CD14-positive monocyte (primary cell): ENCODE measurements around the gene JOSD2. TPM values are rescaled to one million over a fixed set of nuclear protein-coding genes. Genes with fewer than 3 reads are reported as not detected.

Experiments
- DNase-seq, 3 donors: peaks; one replicate each; pipeline ENCODE4 v3.0.0-alpha.2; 2011 to 2022
- H2AFZ ChIP-seq: 2 replicates; pipeline ENCODE4 v1.6.0; 2012; ENCODE audit warnings: mild to moderate bottlenecking, low read depth, low read length, inconsistent platforms; ENCODE audit not compliant: insufficient read depth, poor library complexity, severe bottlenecking
- H3K27ac ChIP-seq, 2 donors: 1 replicate in 1 of 2; 2 replicates in 1 of 2; pipeline ENCODE4 v1.5.1; 2012 to 2013; ENCODE audit warnings: low read length in 2 of 2, control low read depth in 1 of 2, inconsistent platforms in 1 of 2, low read depth in 1 of 2, mild to moderate bottlenecking in 1 of 2
- H3K27me3 ChIP-seq, 2 donors: one replicate each; pipeline versions ENCODE4 v1.6.0 to v1.6.1; 2011 to 2013; ENCODE audit warnings: low read length in 2 of 2; ENCODE audit not compliant: control insufficient read depth in 2 of 2, insufficient read depth in 2 of 2
- H3K36me3 ChIP-seq, 2 donors: replicated peaks in 1 of 2; 1 replicate in 1 of 2; 2 replicates in 1 of 2; pipeline versions ENCODE4 v1.5.1 to v1.6.1; 2012 to 2013; ENCODE audit warnings: low read length in 2 of 2, control low read depth in 1 of 2, inconsistent platforms in 1 of 2, mild to moderate bottlenecking in 1 of 2; ENCODE audit not compliant: insufficient read depth in 2 of 2, control insufficient read depth in 1 of 2
- H3K4me1 ChIP-seq, 2 donors: 1 replicate in 1 of 2; 2 replicates in 1 of 2; pipeline versions ENCODE4 v1.5.1 to v1.6.1; 2012 to 2013; ENCODE audit warnings: low read length in 2 of 2, control low read depth in 1 of 2, inconsistent platforms in 1 of 2, mild to moderate bottlenecking in 1 of 2, moderate library complexity in 1 of 2; ENCODE audit not compliant: insufficient read depth in 2 of 2, control insufficient read depth in 1 of 2
- H3K4me2 ChIP-seq: replicated peaks from 2 replicates; pipeline ENCODE3; 2012; ENCODE audit warnings: low read length, moderate library complexity, mild to moderate bottlenecking; ENCODE audit not compliant: poor library complexity, severe bottlenecking; ENCODE audit errors: extremely low read depth
- H3K4me3 ChIP-seq, 3 experiments: fragments of 200-600 bp in 1 of 3; sonication (generic) in 1 of 3; replicated peaks in 1 of 3; 1 replicate in 2 of 3; 2 replicates in 1 of 3; pipeline ENCODE4 v1.5.1; 2011 to 2013; ENCODE audit warnings: low read length in 3 of 3, mild to moderate bottlenecking in 3 of 3, control low read depth in 2 of 3, low read depth in 2 of 3, inconsistent platforms in 1 of 3, moderate library complexity in 1 of 3
- H3K79me2 ChIP-seq: 2 replicates; pipeline ENCODE4 v1.6.0; 2012; ENCODE audit warnings: mild to moderate bottlenecking, control low read depth, inconsistent platforms, low read length, moderate library complexity; ENCODE audit not compliant: insufficient read depth
- H3K9ac ChIP-seq: 2 replicates; pipeline ENCODE4 v1.6.0; 2017; ENCODE audit warnings: low read length, mild to moderate bottlenecking; ENCODE audit not compliant: insufficient read depth, poor library complexity, severe bottlenecking
- H3K9me3 ChIP-seq, 2 donors: replicated peaks in 1 of 2; 1 replicate in 1 of 2; 2 replicates in 1 of 2; pipeline versions ENCODE4 v1.5.1 to v1.6.1; 2012 to 2013; ENCODE audit warnings: low read length in 2 of 2, control low read depth in 1 of 2; ENCODE audit not compliant: control insufficient read depth in 1 of 2, insufficient read depth in 1 of 2
- H4K20me1 ChIP-seq: 2 replicates; pipeline ENCODE4 v1.6.0; 2012; ENCODE audit warnings: mild to moderate bottlenecking, low read length, control low read depth, moderate library complexity; ENCODE audit not compliant: insufficient read depth
- H3K27ac Mint-ChIP-seq, 7 donors: one replicate each; pipeline ENCODE4 v1.8.0; 2020; ENCODE audit warnings: mild to moderate bottlenecking in 7 of 7, mixed read lengths in 7 of 7, moderate library complexity in 6 of 7, inconsistent platforms in 2 of 7
- H3K27me3 Mint-ChIP-seq, 3 donors: one replicate each; pipeline ENCODE4 v1.8.0; 2021 to 2022; ENCODE audit warnings: low read depth in 3 of 3, mild to moderate bottlenecking in 3 of 3, mixed read lengths in 3 of 3, moderate library complexity in 3 of 3, inconsistent platforms in 1 of 3
- H3K36me3 Mint-ChIP-seq, 2 donors: one replicate each; pipeline ENCODE4 v1.8.0; 2020; ENCODE audit warnings: mixed read lengths in 2 of 2, inconsistent platforms in 1 of 2, mild to moderate bottlenecking in 1 of 2
- H3K4me1 Mint-ChIP-seq: one replicate; pipeline ENCODE4 v1.8.0; 2020; ENCODE audit warnings: mild to moderate bottlenecking, mixed read lengths
- H3K4me3 Mint-ChIP-seq, 2 donors: one replicate each; pipeline ENCODE4 v1.8.0; 2020; ENCODE audit warnings: mild to moderate bottlenecking in 2 of 2, mixed read lengths in 2 of 2, moderate library complexity in 1 of 2
- H3K9me3 Mint-ChIP-seq, 7 donors: one replicate each; pipeline ENCODE4 v1.8.0; 2020 to 2022; ENCODE audit warnings: mixed read lengths in 7 of 7, mild to moderate bottlenecking in 6 of 7, moderate library complexity in 6 of 7, inconsistent platforms in 2 of 7
- CTCF ChIP-seq: fragments of 200-600 bp; IDR thresholded peaks from one replicate; pipeline ENCODE4 v1.8.0; 2022; ENCODE audit warnings: antibody characterized with exemption, mild to moderate bottlenecking
- WGBS: methylation state at CpG from one replicate; pipeline ENCODE4 v1.1.5; 2013; ENCODE audit warnings: missing lambda C conversion rate; ENCODE audit not compliant: insufficient coverage; 5-methylcytosine and 5-hydroxymethylcytosine counted together
- intact Hi-C, 2 donors: fragments of 100-400 bp; cut with micrococcal nuclease; formaldehyde crosslinking; loops; one replicate each; pipeline versions ENCODE4 v1.15.0 to v1.15.1; 2023
- polyA plus RNA-seq, 3 donors: library from polyadenylated mRNA; depleted of rRNA in 1 of 3; unstranded in 2 of 3; stranded (reverse) in 1 of 3; fragments of 300-500 nt in 2 of 3; fragments of >200 nt in 1 of 3; fragmentation: Illumina TruSeq in 2 of 3; gene quantifications; 1 replicate in 2 of 3; 2 replicates in 1 of 3; pipeline ENCODE4 v1.2.3, GENCODE V29; 2012 to 2021

The JOSD2 gene
- polyA plus RNA-seq, 3 donors = 33.0 to 43.0 (median 37.2) TPM

- TF ChIP-seq CTCF = no peak
- no peak overlapping the region for H3K27ac Mint-ChIP-seq
- Histone ChIP-seq H3K79me2 (no peaks in the 10 kb centered on the region), H3K27me3 (peaks cover 0 to 2% of the 10 kb centered on the region in 2 donors), H3K9me3 (no peaks in the 10 kb centered on the region), H3K4me2 (no peak overlapping the region), H3K4me1 (no peaks in the 10 kb centered on the region), H3K9ac (no peak overlapping the region), H3K4me3 (no peak overlapping the region), H2AFZ (no peak overlapping the region), H4K20me1 (no peaks in the 10 kb centered on the region), H3K27ac (no peak overlapping the region), H3K36me3 (no peaks in the 10 kb centered on the region)
- 94% methylated on average over 13 of the region's 13 CpGs for WGBS
- H3K4me1 Mint-ChIP-seq = peaks cover 1% of the 10 kb centered on the region
- intact Hi-C loops = no loop called here
- no peaks in the 10 kb centered on the region for H3K36me3 Mint-ChIP-seq
- DNase-seq = no peak
- H3K9me3 Mint-ChIP-seq = no peaks in the 10 kb centered on the region
- no peak overlapping the region for H3K4me3 Mint-ChIP-seq
- peaks cover 5 to 14% (median 10%) of the 10 kb centered on the region in 3 donors for H3K27me3 Mint-ChIP-seq
These were observed 46.0 kb downstream of the JOSD2 start for GRCh38 chr19:50465000-50465399.

GRCh38 chr19:50464348-50464747 is 46.6 kb downstream of the JOSD2 start:
- peaks cover 5% of the 10 kb centered on the region for H3K4me1 Mint-ChIP-seq
- no peaks in the 10 kb centered on the region for H3K4me1 ChIP-seq
- no peaks in the 10 kb centered on the region for H3K79me2 ChIP-seq
- no peak overlapping the region for H3K9ac ChIP-seq
- no peak overlapping the region for H3K4me3 ChIP-seq
- DNase-seq = no peak
- no peak overlapping the region for H3K4me2 ChIP-seq
- no peaks in the 10 kb centered on the region for H4K20me1 ChIP-seq
- no peak overlapping the region for H3K27ac Mint-ChIP-seq
- peaks cover 0 to 2% of the 10 kb centered on the region in 2 donors for H3K27me3 ChIP-seq
- H3K27me3 Mint-ChIP-seq = peaks cover 7 to 20% (median 8%) of the 10 kb centered on the region in 3 donors
- no peak overlapping the region for H3K4me3 Mint-ChIP-seq
- no peaks in the 10 kb centered on the region for H3K36me3 Mint-ChIP-seq
- TF ChIP-seq CTCF = no peak
- H3K9me3 ChIP-seq = no peaks in the 10 kb centered on the region
- no peak overlapping the region for H2AFZ ChIP-seq
- H3K9me3 Mint-ChIP-seq = no peaks in the 10 kb centered on the region
- H3K27ac ChIP-seq = no peak overlapping the region
- 87% methylated on average over 18 of the region's 19 CpGs for WGBS
- intact Hi-C loops = no loop called here
- no peaks in the 10 kb centered on the region for H3K36me3 ChIP-seq
